Effector memory CD8-positive, alpha-beta T cell (primary cell): ENCODE data around the gene NAP1L1.
"Not testable (repeated sequence)": the region's sequence is repeated elsewhere in the genome, so short reads cannot be mapped to it uniquely, and the experiment has no call there.

Experiments
- ATAC-seq: fragments of 150-1000 bp; cut with Tn5 transposase; replicated peaks from 2 replicates; pipeline ENCODE4 v1.10.0; 2021; ENCODE audit warnings: mild to moderate bottlenecking, moderate library complexity
- DNase-seq, 3 experiments: peaks; one replicate each; pipeline ENCODE4 v3.0.0; 2021
- H3K27ac Mint-ChIP-seq, 2 donors: one replicate each; pipeline ENCODE4 v1.8.0; 2022; ENCODE audit warnings: mild to moderate bottlenecking in 2 of 2, mixed read lengths in 2 of 2, moderate library complexity in 2 of 2
- H3K27me3 Mint-ChIP-seq, 2 donors: one replicate each; pipeline ENCODE4 v1.8.0; 2022; ENCODE audit warnings: mixed read lengths in 2 of 2
- H3K36me3 Mint-ChIP-seq: one replicate; pipeline ENCODE4 v1.8.0; 2022; ENCODE audit warnings: mild to moderate bottlenecking, moderate library complexity, mixed read lengths; ENCODE audit not compliant: insufficient read depth
- H3K4me1 Mint-ChIP-seq, 2 donors: one replicate each; pipeline ENCODE4 v1.8.0; 2022; ENCODE audit warnings: low read depth in 2 of 2, mixed read lengths in 2 of 2
- H3K4me3 Mint-ChIP-seq, 2 donors: one replicate each; pipeline ENCODE4 v1.8.0; 2022; ENCODE audit warnings: mild to moderate bottlenecking in 2 of 2, mixed read lengths in 2 of 2, moderate library complexity in 2 of 2
- H3K9me3 Mint-ChIP-seq, 2 donors: one replicate each; pipeline ENCODE4 v1.8.0; 2022; ENCODE audit warnings: mixed read lengths in 2 of 2

NAP1L1 gene

DNA sequence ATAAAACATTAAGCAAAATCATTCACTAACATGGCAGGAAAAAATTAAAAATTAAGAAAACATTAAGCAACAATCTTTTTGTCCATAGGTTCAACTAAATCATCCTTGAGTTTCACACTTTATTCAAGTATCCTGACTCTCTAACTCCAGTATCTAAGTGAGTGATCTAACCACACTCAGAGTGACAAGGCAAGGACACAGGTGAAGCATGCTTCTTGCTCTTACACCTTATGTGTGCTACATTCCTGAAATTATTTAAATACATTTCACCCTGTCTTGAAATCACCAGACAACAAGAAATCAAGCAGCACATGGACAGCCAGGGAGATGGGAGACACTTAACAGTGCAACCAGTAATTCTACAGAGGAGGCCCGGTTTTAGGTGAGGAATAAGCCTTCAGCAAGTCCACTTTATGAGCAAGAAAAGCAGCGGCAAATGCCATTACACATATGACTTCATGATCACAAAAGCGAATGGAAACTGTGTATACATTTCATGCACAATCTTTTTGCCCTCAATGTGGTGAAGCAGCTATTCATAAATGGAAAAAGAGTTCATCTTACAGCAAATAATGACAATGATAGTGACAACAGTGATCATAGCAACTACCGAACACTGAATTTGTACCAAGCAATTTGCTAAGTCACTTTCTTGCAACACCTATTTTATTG lies 90.3 kb downstream of the NAP1L1 start:
- Mint-ChIP-seq H3K4me1 (peaks cover 0 to 3% of the 10 kb centered on the region in 2 donors), H3K27me3 (peaks cover 0 to 9% of the 10 kb centered on the region in 2 donors), H3K9me3 (no peaks in the 10 kb centered on the region), H3K36me3 (no peaks in the 10 kb centered on the region), H3K4me3 (no peak overlapping the region), H3K27ac (peak overlapping the region in 1 of 2 donors; percentile 26)
- ATAC-seq (no peak), DNase-seq (no peak)

- Mint-ChIP-seq H3K4me3 (no peak overlapping the region), H3K27me3 (peaks cover 0 to 16% of the 10 kb centered on the region in 2 donors), H3K4me1 (peaks cover 0 to 3% of the 10 kb centered on the region in 2 donors), H3K27ac (no peak overlapping the region), H3K9me3 (no peaks in the 10 kb centered on the region), H3K36me3 (no peaks in the 10 kb centered on the region)
- DNase-seq (no peak), ATAC-seq (no peak)
Measured at GRCh38 chr12:75991753-75992152, 92.7 kb downstream of the NAP1L1 start.

DNA sequence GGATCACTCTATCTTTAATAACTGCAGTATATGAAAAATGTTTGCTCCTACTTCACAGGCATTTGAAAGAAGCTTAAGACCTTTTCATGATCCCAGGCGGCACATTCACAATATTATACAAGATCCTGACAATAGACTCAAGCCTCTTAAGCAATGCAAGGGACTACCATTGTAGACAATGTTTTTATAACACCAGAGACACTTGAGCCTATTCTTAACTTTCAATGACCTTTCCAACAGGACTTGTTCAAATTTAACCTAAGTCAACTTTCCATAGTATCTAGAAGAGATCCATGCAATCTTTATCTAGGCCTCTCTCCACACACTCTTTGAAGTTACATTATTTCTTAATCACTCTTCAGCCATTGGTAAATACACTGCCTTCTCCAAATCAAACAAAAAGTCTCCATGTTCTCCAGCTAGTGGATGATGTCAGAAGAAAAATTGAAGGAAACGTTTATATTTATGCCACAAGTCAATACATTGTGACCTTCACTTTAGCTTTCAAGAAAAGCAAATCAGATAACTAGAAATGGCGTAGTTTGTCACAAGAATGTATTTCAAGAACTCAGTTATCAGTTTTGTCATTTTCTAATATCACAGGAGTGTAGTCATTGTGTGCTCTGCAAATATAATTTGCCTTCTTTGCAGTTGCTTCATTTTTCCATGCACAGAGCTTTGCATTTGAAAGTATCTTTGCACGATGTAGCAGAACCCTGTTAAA lies 94.1 kb downstream of the NAP1L1 start:
- H3K4me1 Mint-ChIP-seq: peaks cover 2 to 7% of the 10 kb centered on the region in 2 donors
- peaks cover 0 to 16% of the 10 kb centered on the region in 2 donors for H3K27me3 Mint-ChIP-seq
- no peaks in the 10 kb centered on the region for H3K36me3 Mint-ChIP-seq
- H3K27ac Mint-ChIP-seq: no peak overlapping the region
- H3K9me3 Mint-ChIP-seq: no peaks in the 10 kb centered on the region
- no peak overlapping the region for H3K4me3 Mint-ChIP-seq
- DNase-seq: no peak
- ATAC-seq: no peak

DNA sequence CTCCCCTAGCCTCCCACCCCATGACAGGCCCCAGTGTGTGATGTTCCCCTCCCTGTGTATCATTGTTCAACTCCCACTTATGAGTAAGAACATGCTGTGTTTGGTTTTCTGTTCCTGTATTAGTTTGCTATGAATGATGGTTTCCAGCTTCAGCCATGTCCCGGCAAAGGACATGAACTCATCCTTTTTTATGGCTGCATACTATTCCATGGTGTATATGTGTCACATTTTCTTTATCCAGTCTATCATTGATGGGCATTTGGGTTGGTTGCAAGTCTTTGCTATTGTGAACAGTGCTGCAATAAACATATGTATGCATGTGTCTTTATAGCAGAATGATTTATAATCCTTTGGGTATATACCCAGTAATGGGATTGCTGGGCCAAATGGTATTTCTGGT lies 96.8 kb downstream of the NAP1L1 start:
- not testable (repeated sequence) for H3K27ac Mint-ChIP-seq, H3K36me3 Mint-ChIP-seq, DNase-seq, ATAC-seq, H3K9me3 Mint-ChIP-seq, H3K4me3 Mint-ChIP-seq
- Mint-ChIP-seq H3K27me3 (peaks cover 0 to 16% of the 10 kb centered on the region in 2 donors), H3K4me1 (peaks cover 17 to 18% of the 10 kb centered on the region in 2 donors)
